OCI-LY7 (cell line): ENCODE data around the gene APCDD1L. TPM values are rescaled to one million over a fixed set of nuclear protein-coding genes. Genes with fewer than 3 reads are reported as not detected.

Experiments used
- BruUV-seq: library from RNA; stranded (reverse); fragments of 400-500 nt; replicated peaks from 2 replicates; lab custom pipeline; 2021; lab: Mats Ljungman, UMichigan
- CTCF ChIA-PET: fragments of 300-600 bp; sonication (Branson Sonifier 250); formaldehyde crosslinking; loops from one replicate; lab custom pipeline; 2022; ENCODE audit warnings: antibody characterized with exemption; ENCODE audit not compliant: unreplicated experiment; lab: Charles Lee
- POLR2A ChIA-PET: fragments of 300-600 bp; sonication (Branson Sonifier 250); formaldehyde crosslinking; loops from one replicate; lab custom pipeline; 2022; ENCODE audit warnings: antibody characterized with exemption; lab: Charles Lee
- DNase-seq: peaks from one replicate; pipeline ENCODE4 v3.0.0-alpha.2; 2015; ENCODE audit warnings: low spot score
- H2AFZ ChIP-seq: fragments of 200-600 bp; sonication (generic), shearing (Covaris generic); 2 replicates; pipeline ENCODE4 v1.6.1; 2014; ENCODE audit warnings: mild to moderate bottlenecking, antibody characterized with exemption, low read length, moderate library complexity
- H3K27ac ChIP-seq: fragments of 200-600 bp; sonication (generic); 2 replicates; pipeline ENCODE4 v1.5.1; 2014; ENCODE audit warnings: mixed run types, low read depth, mild to moderate bottlenecking, moderate library complexity, low read length, inconsistent platforms; ENCODE audit not compliant: poor library complexity, severe bottlenecking
- H3K36me3 ChIP-seq: fragments of 200-600 bp; sonication (generic); 2 replicates; pipeline ENCODE4 v1.6.1; 2014; ENCODE audit warnings: mild to moderate bottlenecking, antibody characterized with exemption, low read length, moderate library complexity, mixed read lengths; ENCODE audit not compliant: insufficient read depth
- H3K4me1 ChIP-seq: fragments of 200-600 bp; sonication (generic); 2 replicates; pipeline ENCODE4 v1.5.1; 2014; ENCODE audit warnings: mild to moderate bottlenecking, low read length; ENCODE audit not compliant: insufficient read depth, poor library complexity, severe bottlenecking
- H3K4me2 ChIP-seq: fragments of 200-600 bp; sonication (generic); 2 replicates; pipeline ENCODE4 v1.6.1; 2014; ENCODE audit warnings: mild to moderate bottlenecking, low read length
- H3K4me3 ChIP-seq: fragments of 200-600 bp; sonication (generic); 2 replicates; pipeline ENCODE4 v1.5.1; 2014; ENCODE audit warnings: mild to moderate bottlenecking, low read depth, low read length; ENCODE audit not compliant: poor library complexity, severe bottlenecking
- H3K79me2 ChIP-seq: fragments of 200-600 bp; sonication (generic); 2 replicates; pipeline ENCODE4 v1.6.1; 2016; ENCODE audit warnings: low read depth, mild to moderate bottlenecking, low read length, moderate library complexity, mixed read lengths; ENCODE audit not compliant: insufficient read depth
- H3K9me2 ChIP-seq: fragments of 200-600 bp; sonication (generic); 2 replicates; pipeline ENCODE4 v1.6.1; 2016; ENCODE audit warnings: mild to moderate bottlenecking, low read length, mixed read lengths; ENCODE audit not compliant: insufficient read depth
- H3K9me3 ChIP-seq: fragments of 200-600 bp; sonication (generic); 2 replicates; pipeline ENCODE4 v1.6.1; 2014; ENCODE audit warnings: mild to moderate bottlenecking, mixed run types, low read length, mixed read lengths
- H4K20me1 ChIP-seq: fragments of 200-600 bp; sonication (generic); 2 replicates; pipeline ENCODE4 v1.6.1; 2014; ENCODE audit warnings: mild to moderate bottlenecking, antibody characterized with exemption, low read length, moderate library complexity, mixed read lengths; ENCODE audit not compliant: insufficient read depth
- CTCF ChIP-seq: fragments of 200-600 bp; sonication (generic); conservative IDR thresholded peaks from 2 replicates; pipeline ENCODE4 v1.5.1; 2014; ENCODE audit warnings: mild to moderate bottlenecking, antibody characterized with exemption, low read length, moderate library complexity, mixed read lengths
- EZH2phosphoT487 ChIP-seq: fragments of 200-600 bp; sonication (generic); IDR thresholded peaks from 2 replicates; pipeline ENCODE4 v1.6.1; 2018; ENCODE audit warnings: low read depth, borderline replicate concordance, mild to moderate bottlenecking, mixed run types, antibody characterized with exemption, low read length, moderate library complexity, mixed read lengths
- intact Hi-C: fragments of 100-400 bp; cut with micrococcal nuclease; formaldehyde crosslinking; loops from one replicate; pipeline ENCODE4 v1.10.0; 2022; ENCODE audit not compliant: unreplicated experiment
- total RNA-seq, 2 experiments: library from RNA; depleted of rRNA in 1 of 2; stranded (reverse); fragments of >200 nt in 1 of 2; shearing (Covaris generic) in 1 of 2; gene quantifications; 2 replicates each; pipeline ENCODE4 v1.2.3, GENCODE V29; 2014 to 2022

The APCDD1L gene
- total RNA-seq, 2 experiments from 2014 or later: not detected

GRCh38 chr20:58435237-58435636 lies 80.0 kb downstream of the APCDD1L start:
- Histone ChIP-seq H3K9me3 (no peaks in the 10 kb centered on the region), H3K4me2 (no peak overlapping the region), H3K4me1 (peaks cover 10% of the 10 kb centered on the region), H3K27ac (no peak overlapping the region), H3K79me2 (peaks cover 77% of the 10 kb centered on the region), H2AFZ (no peak overlapping the region), H4K20me1 (no peaks in the 10 kb centered on the region), H3K9me2 (no peaks in the 10 kb centered on the region), H3K36me3 (peaks cover 92% of the 10 kb centered on the region), H3K4me3 (no peak overlapping the region)
- ChIA-PET CTCF (no interaction called here), POLR2A (no interaction called here)
- TF ChIP-seq EZH2phosphoT487 (no peak), CTCF (no peak)
- BruUV-seq: no TSS peak
- DNase-seq: no peak
- intact Hi-C loops: no loop called here

GRCh38 chr20:58434326-58434725 lies 80.9 kb downstream of the APCDD1L start:
- Histone ChIP-seq H2AFZ (no peak overlapping the region), H3K79me2 (peaks cover 86% of the 10 kb centered on the region), H3K4me3 (no peak overlapping the region), H3K9me2 (no peaks in the 10 kb centered on the region), H3K4me1 (peaks cover 10% of the 10 kb centered on the region), H4K20me1 (no peaks in the 10 kb centered on the region), H3K36me3 (peaks cover 89% of the 10 kb centered on the region), H3K4me2 (no peak overlapping the region), H3K9me3 (no peaks in the 10 kb centered on the region), H3K27ac (no peak overlapping the region)
- ChIA-PET CTCF (no interaction called here), POLR2A (interaction anchor here (0.6 kb wide), 1 partner anchor 59 kb away, joined by 8 read pairs; no protein-coding TSS in a partner anchor)
- intact Hi-C loops: no loop called here
- TF ChIP-seq CTCF: no peak
- TF ChIP-seq EZH2phosphoT487: no peak
- BruUV-seq: no TSS peak
- no peak for DNase-seq

- H4K20me1 ChIP-seq: no peaks in the 10 kb centered on the region
- no peak overlapping the region for H2AFZ ChIP-seq
- intact Hi-C loops: no loop called here
- ChIA-PET CTCF (no interaction called here), POLR2A (interaction anchor here (0.6 kb wide), 1 partner anchor 59 kb away, joined by 8 read pairs; no protein-coding TSS in a partner anchor)
- H3K9me3 ChIP-seq: no peaks in the 10 kb centered on the region
- H3K27ac ChIP-seq: no peak overlapping the region
- TF ChIP-seq EZH2phosphoT487 (no peak), CTCF (no peak)
- H3K4me2 ChIP-seq: no peak overlapping the region
- no peak overlapping the region for H3K4me3 ChIP-seq
- peaks cover 89% of the 10 kb centered on the region for H3K36me3 ChIP-seq
- H3K9me2 ChIP-seq: no peaks in the 10 kb centered on the region
- peaks cover 6% of the 10 kb centered on the region for H3K4me1 ChIP-seq
- no TSS peak for BruUV-seq
- peaks cover 91% of the 10 kb centered on the region for H3K79me2 ChIP-seq
- DNase-seq: no peak
These were observed 81.4 kb downstream of the APCDD1L start for GRCh38 chr20:58433759-58434158.
